ENCODE data around the gene LRRC23. TPM values are rescaled to one million over a fixed set of nuclear protein-coding genes. Genes with fewer than 3 reads are reported as not detected.

LRRC23 gene
- total and polyA plus RNA-seq, 9 of the 15 experiments (the other 6 are each of a cell fraction or from before 2014, with no cell fraction given), result 2.2 to 7.0 (median 3.0) TPM

DNA sequence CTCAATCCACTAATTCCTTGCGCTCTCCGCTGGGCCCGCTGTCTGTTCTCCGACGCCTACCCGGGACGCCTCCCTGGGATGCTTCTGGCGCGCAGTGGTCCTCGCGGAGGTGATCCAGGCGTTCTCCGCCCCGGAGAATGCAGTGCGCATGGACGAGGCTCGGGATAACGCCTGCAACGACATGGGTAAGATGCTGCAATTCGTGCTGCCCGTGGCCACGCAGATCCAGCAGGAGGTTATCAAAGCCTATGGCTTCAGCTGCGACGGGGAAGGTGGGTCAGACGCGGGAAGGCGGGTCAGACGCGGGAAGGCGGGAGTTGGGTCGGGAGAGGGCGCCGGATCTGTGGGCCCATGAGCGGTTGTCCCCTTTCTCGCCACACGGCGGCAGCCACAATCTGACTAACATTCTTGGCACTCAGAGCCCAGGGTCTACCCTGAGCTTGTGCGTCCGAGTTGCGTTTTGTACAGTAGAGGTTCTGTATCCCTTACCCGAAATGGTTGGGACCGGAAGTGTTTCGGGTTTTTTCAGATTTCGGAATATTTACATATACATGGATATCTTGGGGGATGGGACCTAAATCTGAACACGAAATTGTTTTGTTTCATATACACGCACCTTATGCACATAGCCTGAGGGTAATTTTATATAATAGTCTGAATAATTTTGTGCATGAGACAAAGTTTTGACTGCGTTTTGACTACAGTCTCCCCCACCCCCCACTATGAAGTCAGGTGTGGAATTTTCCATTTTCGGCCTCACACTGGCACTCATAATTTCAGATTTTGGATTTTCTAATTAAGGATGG, 40.0 kb downstream of the LRRC23 start (continued):
- TF ChIP-seq PRPF4 (IDR thresholded peaks at IDR 0.05; ENCODE audit: insufficient read depth, low read depth, low read length, poor library complexity, severe bottlenecking) (peak; percentile 93), LEF1 (IDR thresholded peaks at IDR 0.05) (no peak), XRCC4 (IDR thresholded peaks at IDR 0.05; ENCODE audit: extremely low read depth, insufficient read depth, insufficient read length) (no peak), CC2D1A (IDR thresholded peaks at IDR 0.05) (peak; percentile 46; the same call in 1 of the 2 replicates)
- TF ChIP-seq, protein P1, sequence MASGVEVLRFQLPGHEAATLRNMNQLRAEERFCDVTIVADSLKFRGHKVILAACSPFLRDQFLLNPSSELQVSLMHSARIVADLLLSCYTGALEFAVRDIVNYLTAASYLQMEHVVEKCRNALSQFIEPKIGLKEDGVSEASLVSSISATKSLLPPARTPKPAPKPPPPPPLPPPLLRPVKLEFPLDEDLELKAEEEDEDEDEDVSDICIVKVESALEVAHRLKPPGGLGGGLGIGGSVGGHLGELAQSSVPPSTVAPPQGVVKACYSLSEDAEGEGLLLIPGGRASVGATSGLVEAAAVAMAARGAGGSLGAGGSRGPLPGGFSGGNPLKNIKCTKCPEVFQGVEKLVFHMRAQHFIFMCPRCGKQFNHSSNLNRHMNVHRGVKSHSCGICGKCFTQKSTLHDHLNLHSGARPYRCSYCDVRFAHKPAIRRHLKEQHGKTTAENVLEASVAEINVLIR (CRISPR knock-in tag; IDR thresholded peaks at IDR 0.05), result 0 out of 2 replicates have a peak, but pooled peaks have one; percentile 4

DNA sequence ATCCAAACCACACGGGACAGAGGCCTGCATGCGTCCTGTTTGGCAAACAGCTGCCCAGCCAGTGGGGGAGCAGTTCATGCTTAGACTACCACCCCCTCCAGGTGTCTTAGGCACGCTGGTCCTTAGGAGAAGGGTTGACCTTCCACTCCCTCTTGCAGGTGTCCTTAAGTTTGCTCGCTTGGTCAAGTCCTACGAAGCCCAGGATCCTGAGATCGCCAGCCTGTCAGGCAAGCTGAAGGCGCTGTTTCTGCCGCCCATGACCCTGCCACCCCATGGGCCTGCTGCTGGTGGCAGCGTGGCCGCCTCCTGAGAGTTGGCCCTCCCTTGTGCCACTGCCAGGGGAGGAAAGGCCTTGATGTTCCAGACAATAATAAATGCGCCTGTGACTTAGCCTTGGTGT, 41.0 kb downstream of the LRRC23 start:
- WGBS (ENCODE audit: insufficient coverage, low coverage, missing lambda C conversion rate), result 85% methylated on average over 10 of the region's 11 CpGs
- in situ Hi-C loops (cut with MboI), result no loop called here
- intact Hi-C loops (cut with micrococcal nuclease), result loop anchor here (1.0 to 2.0 kb wide), 3 partner anchors 15 to 163 kb away; partner anchors contain the start of gene C1RL
- TF ChIP-seq TFAM (CRISPR knock-in tag; conservative IDR thresholded peaks at IDR 0.05) (no peak), SRSF3 (IDR thresholded peaks at IDR 0.05; ENCODE audit: insufficient read depth, low read length) (no peak), BCL6 (CRISPR knock-in tag; IDR thresholded peaks at IDR 0.05) (no peak), MED1 (CRISPR knock-in tag; IDR thresholded peaks at IDR 0.05; ENCODE audit: borderline replicate concordance) (0 out of 2 replicates have a peak, but pooled peaks have one; percentile 13), CBX3 (IDR thresholded peaks at IDR 0.05; ENCODE audit: borderline replicate concordance in 1 of 2, low read length in 2 of 2) (no peak), EHMT2 (IDR thresholded peaks at IDR 0.05) (no peak), ZNF197 (CRISPR knock-in tag; IDR thresholded peaks at IDR 0.05; ENCODE audit: low read depth) (no peak), ZNF41 (CRISPR knock-in tag; conservative IDR thresholded peaks at IDR 0.05) (no peak), CBX8 (IDR thresholded peaks at IDR 0.05; ENCODE audit: borderline replicate concordance, extremely low read depth, low read depth, low read length, poor library complexity, severe bottlenecking) (no peak), POLR2G (IDR thresholded peaks at IDR 0.05; ENCODE audit: low read depth, low read length) (peak; percentile 16; the same call in 1 of the 2 replicates), XRCC5 (IDR thresholded peaks at IDR 0.05; ENCODE audit: low read depth, low read length) (0 out of 2 replicates have a peak, but pooled peaks have one; percentile 28)
- TF ChIP-seq, protein P2, sequence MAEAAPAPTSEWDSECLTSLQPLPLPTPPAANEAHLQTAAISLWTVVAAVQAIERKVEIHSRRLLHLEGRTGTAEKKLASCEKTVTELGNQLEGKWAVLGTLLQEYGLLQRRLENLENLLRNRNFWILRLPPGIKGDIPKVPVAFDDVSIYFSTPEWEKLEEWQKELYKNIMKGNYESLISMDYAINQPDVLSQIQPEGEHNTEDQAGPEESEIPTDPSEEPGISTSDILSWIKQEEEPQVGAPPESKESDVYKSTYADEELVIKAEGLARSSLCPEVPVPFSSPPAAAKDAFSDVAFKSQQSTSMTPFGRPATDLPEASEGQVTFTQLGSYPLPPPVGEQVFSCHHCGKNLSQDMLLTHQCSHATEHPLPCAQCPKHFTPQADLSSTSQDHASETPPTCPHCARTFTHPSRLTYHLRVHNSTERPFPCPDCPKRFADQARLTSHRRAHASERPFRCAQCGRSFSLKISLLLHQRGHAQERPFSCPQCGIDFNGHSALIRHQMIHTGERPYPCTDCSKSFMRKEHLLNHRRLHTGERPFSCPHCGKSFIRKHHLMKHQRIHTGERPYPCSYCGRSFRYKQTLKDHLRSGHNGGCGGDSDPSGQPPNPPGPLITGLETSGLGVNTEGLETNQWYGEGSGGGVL (CRISPR knock-in tag; IDR thresholded peaks at IDR 0.05), result no peak

More for the DNA sequence above, 41.0 kb downstream of the LRRC23 start:
- ChIA-PET CTCF (ENCODE audit: low intra/inter-chr PET ratio) (interaction anchor here (1.2 to 2.3 kb wide), 4 partner anchors 16 to 147 kb away, joined by 4 to 13 read pairs (median 10); partner anchors contain the start of gene C1R), POLR2A (interaction anchor here (0.6 to 6.3 kb wide), 13 partner anchors 13 to 302 kb away, joined by 3 to 98 read pairs (median 6); partner anchors contain the start of gene ATN1)
- Histone ChIP-seq H3K9me1 (ENCODE audit: control insufficient read depth, insufficient read depth, low read length) (no peaks in the 10 kb centered on the region), H3K4me3 (peak overlapping the region; percentile 49; the same call in 1 of the 2 replicates), H3K36me3 (ENCODE audit: control insufficient read depth, insufficient read depth, low read length) (peaks cover 17% of the 10 kb centered on the region; the same call in 2 of the 3 replicates), H3K79me2 (ENCODE audit: control insufficient read depth, insufficient read depth, low read length) (peaks cover 13% of the 10 kb centered on the region), H3K27ac (ENCODE audit: extremely low read depth, low read depth, low read length) (peak overlapping the region; percentile 50; the same call in 2 of the 3 replicates), H3K4me1 (replicated peaks in 1 of 2; ENCODE audit: control insufficient read depth in 2 of 2, insufficient read depth in 2 of 2, low read length in 2 of 2) (peaks cover 13 to 50% of the 10 kb centered on the region in 2 experiments), H2AFZ (ENCODE audit: low read depth, low read length) (no peak overlapping the region), H3K27me3 (ENCODE audit: control insufficient read depth in 2 of 2, insufficient read depth in 2 of 2, low read length in 2 of 2) (no peaks in the 10 kb centered on the region), H3K9me3 (replicated peaks; ENCODE audit: control insufficient read depth, insufficient read depth, low read depth, low read length) (no peaks in the 10 kb centered on the region), H3K9ac (ENCODE audit: insufficient read depth in 1 of 2, low read depth in 2 of 2, low read length in 2 of 2) (peak overlapping the region; percentile 86 to 87; a peak in 2 of 4 replicates), H3K4me2 (ENCODE audit: insufficient read depth, low read length) (peak overlapping the region; percentile 94), H4K20me1 (replicated peaks; ENCODE audit: control insufficient read depth, insufficient read depth, low read length) (no peaks in the 10 kb centered on the region)
- ATAC-seq (no peak), DNase-seq (ENCODE audit: extremely low read depth in 1 of 4, low spot score in 3 of 4) (no peak), FAIRE-seq (no peak)
- no TSS peak for BruUV-seq (replicated peaks)
